ENCODE measurements around the gene FRS3.
"Not testable (repeated sequence)": the region's sequence is repeated elsewhere in the genome, so short reads cannot be mapped to it uniquely, and the experiment has no call there.

The FRS3 gene

GRCh38 chr6:41779788-41780550 is at the start of gene FRS3:
Gene FRS3 (minus strand): TSS chr6:41779900. CDS start chr6:41776987, 2,913 bp downstream.
- peak; percentile 100 for DNase-seq

- no peak for DNase-seq
Observed at GRCh38 chr6:41826343-41827022, 46.8 kb upstream of the FRS3 start.

- DNase-seq, result no peak
Observed at GRCh38 chr6:41824571-41825569, 45.2 kb upstream of the FRS3 start.

- DNase-seq, result no peak
Observed at GRCh38 chr6:41823178-41823577, 43.5 kb upstream of the FRS3 start.

GRCh38 chr6:41822021-41822420 is 42.3 kb upstream of the FRS3 start:
- no peak for DNase-seq

GRCh38 chr6:41821266-41821665 is 41.6 kb upstream of the FRS3 start:
- no peak for DNase-seq

- DNase-seq, result no peak
Observed at GRCh38 chr6:41818271-41819054, 38.8 kb upstream of the FRS3 start.

- DNase-seq, result no peak
Observed at GRCh38 chr6:41815587-41815986, 35.9 kb upstream of the FRS3 start.

GRCh38 chr6:41814629-41815028 is 34.9 kb upstream of the FRS3 start:
- no peak for DNase-seq

GRCh38 chr6:41813956-41814355 is 34.3 kb upstream of the FRS3 start:
- no peak for DNase-seq

GRCh38 chr6:41813469-41813868 is 33.8 kb upstream of the FRS3 start:
- no peak for DNase-seq

- not testable (repeated sequence) for DNase-seq
Observed at GRCh38 chr6:41811946-41812345, 32.2 kb upstream of the FRS3 start.

- DNase-seq, result no peak
Observed at GRCh38 chr6:41811095-41811494, 31.4 kb upstream of the FRS3 start.

GRCh38 chr6:41805830-41806774 is 26.4 kb upstream of the FRS3 start:
- no peak for DNase-seq

GRCh38 chr6:41801380-41801779 is 21.7 kb upstream of the FRS3 start:
- no peak for DNase-seq

- no peak for DNase-seq
Observed at GRCh38 chr6:41799559-41799911, 19.8 kb upstream of the FRS3 start.

- DNase-seq, result no peak
Observed at GRCh38 chr6:41798901-41799558, 19.3 kb upstream of the FRS3 start.

GRCh38 chr6:41796474-41796873 is 16.8 kb upstream of the FRS3 start:
- no peak for DNase-seq

- no peak for DNase-seq
Observed at GRCh38 chr6:41791984-41792383, 12.3 kb upstream of the FRS3 start.

GRCh38 chr6:41791305-41791704 is 11.6 kb upstream of the FRS3 start:
- no peak for DNase-seq

GRCh38 chr6:41790045-41790444 is 10.3 kb upstream of the FRS3 start:
- DNase-seq, result no peak
